Mucosa of descending colon (tissue), 3 donors: ENCODE measurements around the gene TIMM29. TPM values are rescaled to one million over a fixed set of nuclear protein-coding genes. Genes with fewer than 3 reads are reported as not detected.
A peak's percentile ranks its signal among the peaks of the same experiment; 100 is the strongest.

Experiments used
- ATAC-seq: fragments of 200-7000 bp; cut with Tn5 transposase; one replicate; pipeline ENCODE4 v1.9.1; 2020; ENCODE audit warnings: mild to moderate bottlenecking, moderate library complexity
- DNase-seq, 3 donors: peaks; one replicate each; pipeline ENCODE4 v3.0.0-alpha.2; 2020
- H3K36me3 ChIP-seq: fragments of 200-600 bp; one replicate; pipeline ENCODE4 v1.8.0; 2021; ENCODE audit warnings: low read depth, mild to moderate bottlenecking
- H3K4me1 ChIP-seq: fragments of 200-600 bp; one replicate; pipeline ENCODE4 v1.8.0; 2021; ENCODE audit warnings: low read depth, mild to moderate bottlenecking
- H3K4me3 ChIP-seq: fragments of 200-600 bp; one replicate; pipeline ENCODE4 v1.8.0; 2021; ENCODE audit warnings: mild to moderate bottlenecking
- H3K9me3 ChIP-seq: fragments of 200-600 bp; one replicate; pipeline ENCODE4 v1.8.0; 2021; ENCODE audit warnings: mild to moderate bottlenecking
- intact Hi-C, 2 donors: fragments of 100-400 bp; cut with DNase I in 1 of 2; cut with micrococcal nuclease in 1 of 2; formaldehyde crosslinking; loops; one replicate each; pipeline versions ENCODE4 v1.11.0 to v1.11.1; 2022; cut with DNase I, micrococcal nuclease
- total RNA-seq, 3 donors: library from RNA; stranded (reverse); fragmentation: NEBNext Ultra II Directional in 2 of 3; extraction: Animal tissue kit (Norgen Biotek cat#: 25700) in 2 of 3; gene quantifications; one replicate each; pipeline versions ENCODE4 v1.2.1 to v1.2.4, GENCODE V29; 2021 to 2023
- TF ChIP-seq, protein P1 (sequence below): fragments of 200-600 bp; IDR thresholded peaks from one replicate; pipeline ENCODE4 v1.8.0; 2022; ENCODE audit warnings: antibody characterized with exemption, mild to moderate bottlenecking
- donor health status: DM: no; HTN: no; CAD: no; lungs with moderate emphysema.
- donor health status: DM: no; HTN: no; CAD: no.
- donor health status: DM: no; HTN: yes; CAD: no.

The TIMM29 gene
- total RNA-seq, 3 donors from 2014 or later: 18.5 to 25.0 (median 22.7) TPM

DNA sequence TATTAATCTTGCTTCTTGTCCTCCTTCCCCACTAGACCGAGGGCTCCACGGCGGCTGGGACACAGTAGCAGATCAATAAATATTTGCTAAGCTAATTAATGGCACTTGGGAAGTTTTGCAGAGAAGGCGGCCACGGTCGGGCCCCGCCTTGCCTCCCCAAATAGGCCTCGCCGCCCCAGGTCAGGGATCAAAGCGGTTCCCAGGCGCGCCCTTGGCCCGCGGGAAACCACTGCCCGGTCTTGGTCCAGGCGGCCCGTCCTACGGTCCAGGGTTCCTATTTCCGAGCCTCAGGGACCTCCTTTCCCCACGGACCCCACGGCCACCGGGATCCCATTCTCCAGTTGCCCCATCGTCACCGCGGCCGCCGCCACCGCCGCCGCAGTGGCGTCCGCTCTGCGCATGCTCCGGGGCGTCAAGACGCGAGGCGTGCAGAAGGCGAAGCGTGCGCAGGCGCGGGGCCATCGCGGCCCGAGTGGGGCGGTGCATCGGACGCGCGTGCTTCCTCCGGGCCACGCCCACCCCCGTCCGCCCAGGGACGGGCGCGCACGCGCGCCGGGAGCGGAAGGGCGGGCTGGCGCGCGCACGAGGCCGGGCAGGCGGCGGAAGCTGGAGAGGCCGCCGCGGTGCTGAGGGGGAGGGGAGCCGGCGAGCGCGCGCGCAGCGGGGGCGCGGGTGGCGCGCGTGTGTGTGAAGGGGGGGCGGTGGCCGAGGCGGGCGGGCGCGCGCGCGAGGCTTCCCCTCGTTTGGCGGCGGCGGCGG lies 31.9 kb downstream of the TIMM29 start, which contains the start of gene SMARCA4:
TSS of gene SMARCA4 (plus strand) at position 717 of the 759 bp plus-strand sequence. CDS start 23,122 bp downstream, outside the sequence.
- Histone ChIP-seq H3K4me3 (peak within 1 kb of the TSS; percentile 74), H3K9me3 (no peaks in the 10 kb centered on the region), H3K4me1 (peaks cover 9% of the 10 kb centered on the region), H3K36me3 (no peaks in the 10 kb centered on the region)
- ATAC-seq (peak; percentile 98), DNase-seq (peak; percentile 96 to 99 (median 98))
- TF ChIP-seq, protein P1, sequence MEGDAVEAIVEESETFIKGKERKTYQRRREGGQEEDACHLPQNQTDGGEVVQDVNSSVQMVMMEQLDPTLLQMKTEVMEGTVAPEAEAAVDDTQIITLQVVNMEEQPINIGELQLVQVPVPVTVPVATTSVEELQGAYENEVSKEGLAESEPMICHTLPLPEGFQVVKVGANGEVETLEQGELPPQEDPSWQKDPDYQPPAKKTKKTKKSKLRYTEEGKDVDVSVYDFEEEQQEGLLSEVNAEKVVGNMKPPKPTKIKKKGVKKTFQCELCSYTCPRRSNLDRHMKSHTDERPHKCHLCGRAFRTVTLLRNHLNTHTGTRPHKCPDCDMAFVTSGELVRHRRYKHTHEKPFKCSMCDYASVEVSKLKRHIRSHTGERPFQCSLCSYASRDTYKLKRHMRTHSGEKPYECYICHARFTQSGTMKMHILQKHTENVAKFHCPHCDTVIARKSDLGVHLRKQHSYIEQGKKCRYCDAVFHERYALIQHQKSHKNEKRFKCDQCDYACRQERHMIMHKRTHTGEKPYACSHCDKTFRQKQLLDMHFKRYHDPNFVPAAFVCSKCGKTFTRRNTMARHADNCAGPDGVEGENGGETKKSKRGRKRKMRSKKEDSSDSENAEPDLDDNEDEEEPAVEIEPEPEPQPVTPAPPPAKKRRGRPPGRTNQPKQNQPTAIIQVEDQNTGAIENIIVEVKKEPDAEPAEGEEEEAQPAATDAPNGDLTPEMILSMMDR: no peak
- intact Hi-C loops: no loop called here

DNA sequence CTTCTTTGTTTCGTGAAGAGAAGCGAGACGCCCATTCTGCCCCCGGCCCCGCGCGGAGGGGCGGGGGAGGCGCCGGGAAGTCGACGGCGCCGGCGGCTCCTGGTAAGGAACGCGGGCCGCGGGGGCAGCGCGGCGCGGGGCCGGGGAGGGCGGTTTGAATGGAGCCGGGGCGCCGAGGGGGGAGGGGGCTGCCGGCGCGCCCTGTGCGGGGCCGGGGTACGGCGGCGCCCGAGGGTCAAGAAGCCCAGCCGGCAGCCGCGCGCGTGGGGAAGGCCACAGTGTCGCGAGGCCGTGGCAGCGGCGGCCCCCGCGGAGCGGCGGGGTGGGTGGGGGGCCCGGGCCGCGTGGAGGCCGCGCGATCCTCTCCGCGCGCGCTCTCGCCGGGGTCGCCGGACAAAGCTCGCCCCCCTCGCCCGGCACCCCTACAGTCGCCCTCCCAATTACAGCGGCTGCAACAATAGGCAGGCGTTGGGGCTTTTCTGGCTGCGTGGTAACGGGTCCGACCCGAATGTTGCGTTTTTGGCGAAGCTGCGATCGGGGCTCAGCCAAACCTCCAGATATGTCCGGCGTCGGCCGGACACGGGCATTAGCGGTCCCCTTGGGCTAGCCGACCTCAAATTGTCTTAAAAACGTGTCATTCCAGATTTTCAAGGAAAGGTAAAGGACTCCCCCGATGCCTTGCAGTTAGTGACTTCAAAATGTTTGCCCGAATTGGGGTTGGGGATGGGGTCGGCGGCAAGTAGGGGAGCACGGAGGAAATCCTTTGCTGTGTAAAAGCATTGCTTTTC lies 32.7 kb downstream of the TIMM29 start:
- intact Hi-C loops: no loop called here
- TF ChIP-seq, protein P1: no peak
- no peaks in the 10 kb centered on the region for H3K36me3 ChIP-seq
- peaks cover 9% of the 10 kb centered on the region for H3K4me1 ChIP-seq
- ATAC-seq (peak; percentile 46), DNase-seq (peak in 2 of 3 donors; percentile 41 to 62)
- peak overlapping the region; percentile 74 for H3K4me3 ChIP-seq
- H3K9me3 ChIP-seq: no peaks in the 10 kb centered on the region

DNA sequence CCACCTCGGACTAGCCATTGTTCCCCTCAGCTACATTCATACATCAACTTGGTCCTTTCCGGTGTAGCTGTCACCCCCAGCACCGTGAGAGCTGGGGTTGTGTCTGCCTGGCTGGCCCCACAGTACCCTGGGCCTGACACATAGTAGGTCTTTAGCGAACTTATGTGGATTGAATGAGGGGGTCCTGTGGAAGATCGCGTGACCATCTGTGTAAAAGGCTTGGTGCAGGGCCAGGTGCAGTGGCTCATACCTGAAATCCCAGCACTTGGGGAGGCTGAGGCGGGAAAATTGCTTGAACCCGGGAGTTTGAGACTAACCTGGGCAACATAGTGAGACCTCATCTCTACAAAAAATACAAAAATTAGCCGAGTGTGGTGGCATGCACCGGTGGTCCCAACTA lies 34.3 kb downstream of the TIMM29 start:
- TF ChIP-seq, protein P1: no peak
- H3K4me3 ChIP-seq: no peak overlapping the region

DNA sequence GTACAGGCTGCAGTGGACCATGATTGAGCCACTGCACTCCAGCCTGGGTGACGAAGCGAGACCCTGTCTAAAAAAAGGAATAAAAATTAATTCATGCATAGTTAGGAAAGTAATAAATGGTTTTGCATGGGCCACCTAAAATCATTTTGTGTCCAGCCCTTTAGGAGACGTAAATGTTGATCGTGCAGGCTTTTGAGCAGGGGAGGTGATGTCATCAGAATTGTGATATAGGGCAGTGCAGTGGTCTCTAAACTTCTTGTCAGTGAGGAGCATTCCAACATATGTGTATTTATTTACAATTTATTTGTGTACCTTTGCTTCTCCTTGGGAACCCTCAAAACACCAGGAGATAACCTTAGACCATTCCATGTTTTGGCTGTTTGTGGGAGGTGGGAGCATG lies 35.3 kb downstream of the TIMM29 start:
- Histone ChIP-seq H3K36me3 (no peaks in the 10 kb centered on the region), H3K4me1 (peaks cover 23% of the 10 kb centered on the region), H3K4me3 (no peak overlapping the region), H3K9me3 (no peaks in the 10 kb centered on the region)
- DNase-seq (no peak), ATAC-seq (no peak)
- intact Hi-C loops: no loop called here
- TF ChIP-seq, protein P1: no peak

More for the DNA sequence above, 34.3 kb downstream of the TIMM29 start:
- intact Hi-C loops: no loop called here
- H3K36me3 ChIP-seq: no peaks in the 10 kb centered on the region
- no peak for DNase-seq
- no peaks in the 10 kb centered on the region for H3K9me3 ChIP-seq
- no peak for ATAC-seq
- peaks cover 13% of the 10 kb centered on the region for H3K4me1 ChIP-seq

DNA sequence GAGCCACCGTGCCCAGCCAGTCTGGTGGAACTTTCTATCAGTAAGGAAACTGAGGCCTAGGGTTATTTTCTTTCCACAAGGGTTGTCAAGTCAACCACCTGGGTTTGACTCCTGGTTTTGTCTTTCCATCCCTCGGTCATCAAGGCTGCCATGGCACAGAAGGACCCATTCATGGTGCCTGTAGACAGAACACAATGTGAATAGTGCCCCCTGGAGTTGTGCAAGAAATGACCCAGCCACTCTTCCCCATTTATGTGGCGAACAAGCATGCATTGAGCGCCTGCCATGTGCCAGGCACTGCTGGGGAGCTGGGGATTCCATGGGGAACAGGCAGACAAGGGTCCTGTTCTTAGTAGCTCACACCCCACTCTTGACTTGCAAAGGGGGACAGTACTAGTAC lies 36.3 kb downstream of the TIMM29 start:
- ATAC-seq (no peak), DNase-seq (no peak)
- Histone ChIP-seq H3K9me3 (no peaks in the 10 kb centered on the region), H3K36me3 (no peaks in the 10 kb centered on the region), H3K4me1 (peaks cover 26% of the 10 kb centered on the region), H3K4me3 (no peak overlapping the region)
- intact Hi-C loops: no loop called here
- TF ChIP-seq, protein P1: no peak
